Stimulated activated CD4-positive, alpha-beta T cell treated with anti-CD3 and anti-CD28 coated beads, Interleukin-4, amount 100 ng/mL, for 48 hours (primary cell): Measurements from ENCODE around the gene NLRC5.

ENCODE experiments used
- DNase-seq, 2 donors: peaks; one replicate each; pipeline ENCODE4 v3.0.0-alpha.2; 2020; ENCODE audit warnings: low read depth in 2 of 2

Gene NLRC5

GRCh38 chr16:56988948-56989945 lies at the start of gene NLRC5:
TSS of gene NLRC5 (plus strand) at chr16:56989557. CDS start at chr16:57020713, 31,156 bp downstream.
- peak; percentile 89 to 91 for DNase-seq

- DNase-seq: no peak
Measured at GRCh38 chr16:56939801-56940200, 49.6 kb upstream of the NLRC5 start.

- DNase-seq: no peak
Measured at GRCh38 chr16:56941092-56941491, 48.3 kb upstream of the NLRC5 start.

- DNase-seq: no peak
Measured at GRCh38 chr16:56941856-56942331, 47.5 kb upstream of the NLRC5 start.

- no peak for DNase-seq
Measured at GRCh38 chr16:56943761-56944375, 45.5 kb upstream of the NLRC5 start.

GRCh38 chr16:56944954-56945839 lies 44.2 kb upstream of the NLRC5 start:
- no peak for DNase-seq

GRCh38 chr16:56945847-56946527 lies 43.4 kb upstream of the NLRC5 start:
- DNase-seq: no peak

GRCh38 chr16:56946767-56947603 lies 42.4 kb upstream of the NLRC5 start:
- no peak for DNase-seq

- DNase-seq: no peak
Measured at GRCh38 chr16:56947604-56947995, 41.8 kb upstream of the NLRC5 start.

GRCh38 chr16:56948234-56948633 lies 41.1 kb upstream of the NLRC5 start:
- DNase-seq: no peak

GRCh38 chr16:56950051-56950450 lies 39.3 kb upstream of the NLRC5 start:
- DNase-seq: no peak

GRCh38 chr16:56950455-56950854 lies 38.9 kb upstream of the NLRC5 start:
- DNase-seq: no peak

GRCh38 chr16:56950881-56951771 lies 38.2 kb upstream of the NLRC5 start:
- DNase-seq: peak; percentile 55 to 56

- DNase-seq: no peak
Measured at GRCh38 chr16:56953006-56953405, 36.4 kb upstream of the NLRC5 start.

GRCh38 chr16:56956076-56956475 lies 33.3 kb upstream of the NLRC5 start:
- no peak for DNase-seq

- no peak for DNase-seq
Measured at GRCh38 chr16:56956756-56957155, 32.6 kb upstream of the NLRC5 start.

GRCh38 chr16:56960681-56961281 lies 28.6 kb upstream of the NLRC5 start:
- no peak for DNase-seq

GRCh38 chr16:56961386-56961785 lies 28.0 kb upstream of the NLRC5 start:
- no peak for DNase-seq

- no peak for DNase-seq
Measured at GRCh38 chr16:56961851-56962281, 27.5 kb upstream of the NLRC5 start, which contains the start of gene CETP. TSS of gene CETP (plus strand) at chr16:56961950. CDS start at chr16:56961980, 30 bp downstream.
